Right cardiac atrium (tissue), 5 donors: Measurements from ENCODE around the gene CIDEC. TPM values are rescaled to one million over a fixed set of nuclear protein-coding genes. Genes with fewer than 3 reads are reported as not detected.

ENCODE experiments used
- ATAC-seq, 2 donors: fragments of 200-7000 bp; cut with Tn5 transposase; one replicate each; pipeline versions ENCODE4 v1.8.0 to v1.9.1; 2020; ENCODE audit warnings: moderate library complexity in 2 of 2, mild to moderate bottlenecking in 1 of 2
- DNase-seq, 3 donors: peaks; one replicate each; pipeline ENCODE4 v3.0.0-alpha.2; 2020
- H3K27ac ChIP-seq: one replicate; pipeline ENCODE4 v1.5.1; 2013; ENCODE audit warnings: mild to moderate bottlenecking, low read length, control low read depth, moderate library complexity
- H3K27me3 ChIP-seq: one replicate; pipeline ENCODE4 v1.6.1; 2013; ENCODE audit not compliant: control insufficient read depth, insufficient read depth
- H3K4me1 ChIP-seq: one replicate; pipeline ENCODE4 v1.6.1; 2013; ENCODE audit warnings: low read length; ENCODE audit not compliant: control insufficient read depth, insufficient read depth
- H3K4me3 ChIP-seq: one replicate; pipeline ENCODE4 v1.5.1; 2013; ENCODE audit warnings: low read length, control low read depth
- H3K9me3 ChIP-seq: one replicate; pipeline ENCODE4 v1.6.1; 2013; ENCODE audit warnings: low read length; ENCODE audit not compliant: control insufficient read depth
- WGBS: extraction: QIAGEN DNeasy Blood & Tissue Kit; methylation state at CpG from one replicate; pipeline ENCODE4 v1.1.7; 2013; 5-methylcytosine and 5-hydroxymethylcytosine counted together
- intact Hi-C, 4 donors: fragments of 100-400 bp; cut with DNase I; formaldehyde crosslinking; loops; one replicate each; pipeline versions ENCODE4 v1.11.0 to v1.14.0; 2022 to 2023
- long read RNA-seq, 4 donors: library from polyadenylated mRNA; unstranded; transcript quantifications; one replicate each; pipeline ENCODE4 v2.0.0, GENCODE V29; 2020 to 2021
- polyA plus RNA-seq: library from polyadenylated mRNA; stranded (reverse); fragments of 200-250 nt; gene quantifications from one replicate; pipeline ENCODE4 v1.2.3, GENCODE V29; 2013
- total RNA-seq, 4 donors: library from RNA; stranded (reverse); fragmentation: NEBNext Ultra II Directional; extraction: Animal tissue kit (Norgen Biotek cat#: 25700); gene quantifications; one replicate each; pipeline ENCODE4 v1.2.1, GENCODE V29; 2021
- donor health status: healthy with polysubstance abuse.
- donor health status: DM: no; HTN: yes; CAD: no.
- donor health status: DM: no; HTN: no; CAD: no.
- donor health status: DM: no; HTN: yes; CAD: no; lungs with severe emphysema.
- donor health status: DM: yes; HTN: yes; CAD: no.

CIDEC gene, protein sequence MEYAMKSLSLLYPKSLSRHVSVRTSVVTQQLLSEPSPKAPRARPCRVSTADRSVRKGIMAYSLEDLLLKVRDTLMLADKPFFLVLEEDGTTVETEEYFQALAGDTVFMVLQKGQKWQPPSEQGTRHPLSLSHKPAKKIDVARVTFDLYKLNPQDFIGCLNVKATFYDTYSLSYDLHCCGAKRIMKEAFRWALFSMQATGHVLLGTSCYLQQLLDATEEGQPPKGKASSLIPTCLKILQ
- 1 to 10 TPM in 1 of 4 donors, under 1 TPM in 2, not detected in 1; 0.38 to 8.4 (median 0.40) TPM for total RNA-seq
- 29.5 TPM for polyA plus RNA-seq
- long read RNA-seq, donor 1: 0 reads
- long read RNA-seq, donor 2: 0 reads
- long read RNA-seq, donor 3, partial matches to known transcripts: 0 of 1 reads
- long read RNA-seq, donor 3, other reads (novel, unspliced or antisense): 1 of 1 reads
- long read RNA-seq, donor 4: 0 reads

DNA sequence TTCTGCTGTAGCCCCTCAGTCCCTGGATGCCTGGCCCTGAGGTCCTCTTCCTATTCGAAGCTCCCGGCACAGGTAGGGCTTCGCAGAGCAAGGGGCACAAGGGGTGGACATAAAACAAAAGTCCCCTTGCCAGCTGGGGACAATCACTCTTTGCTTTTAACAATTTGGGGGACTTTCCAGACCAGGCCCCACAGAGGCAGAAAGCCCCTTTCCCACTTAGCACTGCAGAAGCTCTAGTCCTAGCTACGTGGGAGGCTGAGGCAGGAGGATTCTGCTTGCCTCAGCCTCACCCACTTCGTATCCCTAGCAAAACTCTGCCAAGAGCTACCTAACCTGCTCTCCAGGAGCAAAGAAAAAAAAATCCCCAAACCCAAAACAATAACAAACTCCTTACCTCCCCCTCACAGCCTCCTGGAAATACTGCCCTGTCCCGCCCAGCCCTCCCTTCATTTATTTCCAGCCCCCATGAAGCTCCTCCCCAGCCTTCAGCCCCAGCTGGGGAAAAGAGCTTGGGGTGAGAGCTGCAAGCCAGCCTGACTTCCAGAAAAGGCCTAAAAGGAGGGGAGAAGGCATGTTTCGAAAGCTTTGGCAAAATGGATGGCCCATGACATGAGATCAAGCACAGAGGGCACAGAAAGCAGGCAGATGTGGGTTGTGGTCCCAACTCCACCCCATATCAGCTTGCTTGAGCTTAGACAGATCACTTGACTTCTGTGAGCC lies at the start of gene CIDEC:
CIDEC (minus strand) TSS at position 424 of the 720 bp plus-strand sequence. CDS start 1,767 bp downstream, outside the sequence.
- Histone ChIP-seq H3K4me1 (no peaks in the 10 kb centered on the region), H3K9me3 (no peaks in the 10 kb centered on the region), H3K27me3 (no peaks in the 10 kb centered on the region), H3K4me3 (no peak within 1 kb of the TSS), H3K27ac (no peak within 1 kb of the TSS)
- 85% methylated on average over 7 of the region's 7 CpGs for whole genome bisulfite sequencing
- intact Hi-C loops: no loop called here
- ATAC-seq (no peak), DNase-seq (no peak)

GRCh38 chr3:9928158-9928557 lies 48.1 kb upstream of the CIDEC start:
- Histone ChIP-seq H3K4me3 (no peak overlapping the region), H3K4me1 (no peaks in the 10 kb centered on the region), H3K9me3 (no peaks in the 10 kb centered on the region), H3K27ac (no peak overlapping the region), H3K27me3 (no peaks in the 10 kb centered on the region)
- WGBS: 94% methylated on average over 23 of the region's 23 CpGs
- ATAC-seq: no peak
- intact Hi-C loops: no loop called here
- DNase-seq: peak in 1 of 3 donors; percentile 55

DNA sequence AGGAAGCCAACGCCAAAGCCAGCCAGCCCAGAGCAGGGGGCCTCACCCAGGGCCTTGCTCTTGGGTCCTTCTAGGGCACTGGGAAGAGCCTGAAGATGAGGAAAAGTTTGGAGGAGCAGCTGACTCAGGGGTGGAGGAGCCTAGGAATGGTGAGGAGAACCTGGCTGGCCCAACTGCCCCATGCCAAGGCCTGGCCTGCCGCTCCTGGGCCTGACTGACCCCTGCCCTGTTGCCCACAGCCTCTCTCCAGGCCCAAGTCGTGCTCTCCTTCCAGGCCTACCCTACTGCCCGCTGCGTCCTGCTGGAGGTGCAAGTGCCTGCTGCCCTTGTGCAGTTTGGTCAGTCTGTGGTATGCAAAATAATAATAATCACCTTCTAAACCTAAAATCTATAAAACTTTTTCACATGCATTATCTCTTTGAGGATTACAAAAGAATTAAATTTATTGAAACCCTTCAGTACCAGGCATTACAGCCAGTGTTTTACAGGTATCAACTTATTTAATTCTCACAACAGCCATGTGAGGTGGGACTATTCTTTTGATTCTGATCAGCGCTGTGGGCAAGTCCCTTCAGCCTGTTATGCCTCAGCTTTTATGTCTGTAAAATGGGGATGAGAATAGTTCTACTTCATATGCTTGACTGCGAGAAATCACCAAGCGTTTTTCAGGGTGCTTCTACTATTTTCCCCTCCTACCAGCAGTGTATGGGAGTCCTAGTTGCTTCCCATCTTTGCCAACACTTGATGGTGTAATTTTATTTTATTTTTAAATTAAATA lies 38.4 kb upstream of the CIDEC start:
- ATAC-seq: no peak
- WGBS: 94% methylated on average over 8 of the region's 8 CpGs
- intact Hi-C loops: loop anchor here in 1 of 4 donors (10.0 kb wide), 1 partner anchor 74 kb away; the partner anchor contains the start of gene RPUSD3
- H3K9me3 ChIP-seq: no peaks in the 10 kb centered on the region
- H3K27me3 ChIP-seq: no peaks in the 10 kb centered on the region
- peak in 1 of 3 donors; percentile 54 for DNase-seq
- H3K4me3 ChIP-seq: no peak overlapping the region
- no peak overlapping the region for H3K27ac ChIP-seq
- peaks cover 6% of the 10 kb centered on the region for H3K4me1 ChIP-seq

DNA sequence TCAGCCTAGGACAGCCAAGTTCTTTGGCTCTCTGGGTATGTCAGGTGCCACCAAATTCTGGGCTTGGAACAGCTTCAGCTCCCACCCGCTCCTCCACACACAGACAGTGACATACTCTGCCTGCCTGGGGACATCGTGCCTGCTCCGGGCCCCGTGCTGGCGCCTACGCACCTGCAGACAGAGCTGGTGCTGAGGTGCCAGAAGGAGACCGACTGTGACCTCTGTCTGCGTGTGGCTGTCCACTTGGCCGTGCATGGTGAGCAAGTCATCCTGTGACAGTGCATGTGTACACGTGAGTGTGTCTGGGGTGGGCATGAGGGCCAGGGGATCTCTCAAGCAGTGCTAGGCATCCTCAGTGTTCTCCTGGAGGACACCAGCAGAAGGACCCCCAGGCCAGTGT lies 37.8 kb upstream of the CIDEC start:
- intact Hi-C loops: loop anchor here in 1 of 4 donors (10.0 kb wide), 1 partner anchor 73 kb away; the partner anchor contains the start of gene RPUSD3
- peak in 1 of 3 donors; percentile 60 for DNase-seq
- no peak for ATAC-seq
- no peaks in the 10 kb centered on the region for H3K9me3 ChIP-seq
- 66% methylated on average over 10 of the region's 10 CpGs for WGBS
- no peaks in the 10 kb centered on the region for H3K27me3 ChIP-seq
- H3K27ac ChIP-seq: no peak overlapping the region
- H3K4me1 ChIP-seq: peaks cover 6% of the 10 kb centered on the region
- peak overlapping the region; percentile 35 for H3K4me3 ChIP-seq

GRCh38 chr3:9916734-9917680 lies 37.0 kb upstream of the CIDEC start, which contains the start of gene IL17RC:
TSS of gene IL17RC (plus strand) at chr3:9917098. CDS start at chr3:9917316, 218 bp downstream.
- peak; percentile 90 to 94 (median 94) for DNase-seq
- Histone ChIP-seq H3K27ac (peak within 1 kb of the TSS; percentile 77), H3K27me3 (no peaks in the 10 kb centered on the region), H3K9me3 (no peaks in the 10 kb centered on the region), H3K4me1 (peaks cover 6% of the 10 kb centered on the region), H3K4me3 (peak within 1 kb of the TSS; percentile 35)
- intact Hi-C loops: loop anchor here in 1 of 4 donors (10.0 kb wide), 1 partner anchor 72 kb away; the partner anchor contains the start of gene RPUSD3
- peak; percentile 91 to 93 for ATAC-seq
- 10% methylated on average over 19 of the region's 19 CpGs for WGBS

DNA sequence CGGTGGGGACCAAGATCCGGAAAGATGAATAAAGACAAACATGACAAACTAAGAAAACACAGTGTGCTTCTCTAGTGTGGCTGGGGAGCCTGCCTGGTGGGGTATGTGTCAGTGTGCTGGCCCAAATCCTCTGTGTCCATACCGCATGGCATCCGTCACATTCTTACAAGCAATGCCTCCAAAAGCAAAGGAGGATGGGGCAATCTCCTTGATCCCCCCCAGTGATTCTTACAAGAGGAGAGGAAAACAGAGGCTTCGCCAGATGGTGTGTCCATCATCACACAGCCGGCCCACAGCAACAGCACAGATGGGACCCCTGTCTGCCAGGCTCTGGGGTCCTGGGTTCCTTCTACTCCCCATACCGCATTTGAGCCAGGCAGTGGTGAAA lies 36.3 kb upstream of the CIDEC start:
- 41% methylated on average over 7 of the region's 7 CpGs for WGBS
- Histone ChIP-seq H3K9me3 (no peaks in the 10 kb centered on the region), H3K27me3 (no peaks in the 10 kb centered on the region), H3K4me1 (peaks cover 6% of the 10 kb centered on the region), H3K27ac (peak overlapping the region; percentile 77), H3K4me3 (peak overlapping the region; percentile 35)
- DNase-seq (no peak), ATAC-seq (peak in 1 of 2 donors; percentile 0)
- intact Hi-C loops: loop anchor here in 1 of 4 donors (10.0 kb wide), 1 partner anchor 72 kb away; the partner anchor contains the start of gene RPUSD3

- peak overlapping the region; percentile 35 for H3K4me3 ChIP-seq
- H3K4me1 ChIP-seq: peaks cover 6% of the 10 kb centered on the region
- H3K27ac ChIP-seq: peak overlapping the region; percentile 77
- intact Hi-C loops: loop anchor here in 1 of 4 donors (10.0 kb wide), 1 partner anchor 71 kb away; the partner anchor contains the start of gene RPUSD3
- ATAC-seq (peak; percentile 67 to 69), DNase-seq (peak; percentile 79 to 92 (median 91))
- no peaks in the 10 kb centered on the region for H3K27me3 ChIP-seq
- WGBS: under 1% methylated on average over 99 of the region's 99 CpGs
- no peaks in the 10 kb centered on the region for H3K9me3 ChIP-seq
Observed at GRCh38 chr3:9915254-9916141, 35.4 kb upstream of the CIDEC start.

DNA sequence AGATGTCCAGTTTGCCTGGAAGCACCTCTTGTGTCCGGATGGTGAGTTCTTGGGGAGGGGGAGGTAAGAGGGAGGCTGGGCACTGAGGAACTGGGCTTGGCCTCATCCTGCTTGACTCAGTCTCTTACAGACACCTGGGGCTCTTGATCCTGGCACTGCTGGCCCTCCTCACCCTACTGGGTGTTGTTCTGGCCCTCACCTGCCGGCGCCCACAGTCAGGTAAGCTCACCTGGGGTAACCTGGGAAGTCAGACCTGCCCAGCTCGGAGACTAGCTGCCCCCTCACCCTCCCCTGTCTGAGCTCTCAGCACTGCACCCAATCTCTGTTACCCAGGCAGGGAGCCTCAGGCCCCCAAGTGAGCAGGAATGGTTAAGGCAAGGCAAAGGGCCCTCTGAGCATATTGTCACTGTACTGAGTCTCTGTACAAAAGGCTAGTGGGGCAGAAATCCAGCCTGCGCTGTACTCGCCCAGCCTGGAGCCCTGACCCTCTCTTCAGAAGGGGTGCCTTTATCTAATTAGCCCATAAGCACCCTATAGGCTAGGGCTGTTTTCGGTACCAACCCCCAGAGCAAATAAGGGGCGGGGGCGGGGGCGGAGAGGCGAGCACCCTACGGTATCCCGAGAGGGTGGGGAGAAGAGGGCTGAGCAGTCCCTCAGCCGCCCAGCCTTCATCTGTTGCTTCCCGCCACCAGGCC lies 34.7 kb upstream of the CIDEC start:
- Histone ChIP-seq H3K27me3 (no peaks in the 10 kb centered on the region), H3K9me3 (no peaks in the 10 kb centered on the region), H3K4me1 (peaks cover 6% of the 10 kb centered on the region), H3K27ac (peak overlapping the region; percentile 13), H3K4me3 (peak overlapping the region; percentile 35)
- WGBS: 23% methylated on average over 15 of the region's 15 CpGs
- intact Hi-C loops: loop anchor here in 1 of 4 donors (10.0 kb wide), 1 partner anchor 70 kb away; the partner anchor contains the start of gene RPUSD3
- no peak for ATAC-seq
- peak in 1 of 3 donors; percentile 51 for DNase-seq
